Adrenal gland (tissue), 5 donors: ENCODE data around the gene LZTR1.

Experiments
- POLR2A ChIP-seq, 2 donors: fragments of 450-650 bp; IDR thresholded peaks; one replicate each; pipeline ENCODE4 v1.6.1; 2017; ENCODE audit warnings: antibody characterized with exemption in 2 of 2, mild to moderate bottlenecking in 2 of 2, moderate library complexity in 1 of 2
- TF ChIP-seq, protein P1 (sequence below), 6 experiments: fragments of 450-650 bp in 4 of 6; fragments of 200-600 bp in 2 of 6; sonication (generic) in 1 of 6; IDR thresholded peaks; 1 replicate in 5 of 6; 2 replicates in 1 of 6; pipeline versions ENCODE4 v1.5.1 to v1.8.0; 2016 to 2021; ENCODE audit warnings: antibody characterized with exemption in 6 of 6, mild to moderate bottlenecking in 2 of 6, moderate library complexity in 1 of 6
- donor health status: DM: no; HTN: no; CAD: no.

- no peak for TF ChIP-seq POLR2A (IDR thresholded peaks at IDR 0.05)
- TF ChIP-seq, protein P1, sequence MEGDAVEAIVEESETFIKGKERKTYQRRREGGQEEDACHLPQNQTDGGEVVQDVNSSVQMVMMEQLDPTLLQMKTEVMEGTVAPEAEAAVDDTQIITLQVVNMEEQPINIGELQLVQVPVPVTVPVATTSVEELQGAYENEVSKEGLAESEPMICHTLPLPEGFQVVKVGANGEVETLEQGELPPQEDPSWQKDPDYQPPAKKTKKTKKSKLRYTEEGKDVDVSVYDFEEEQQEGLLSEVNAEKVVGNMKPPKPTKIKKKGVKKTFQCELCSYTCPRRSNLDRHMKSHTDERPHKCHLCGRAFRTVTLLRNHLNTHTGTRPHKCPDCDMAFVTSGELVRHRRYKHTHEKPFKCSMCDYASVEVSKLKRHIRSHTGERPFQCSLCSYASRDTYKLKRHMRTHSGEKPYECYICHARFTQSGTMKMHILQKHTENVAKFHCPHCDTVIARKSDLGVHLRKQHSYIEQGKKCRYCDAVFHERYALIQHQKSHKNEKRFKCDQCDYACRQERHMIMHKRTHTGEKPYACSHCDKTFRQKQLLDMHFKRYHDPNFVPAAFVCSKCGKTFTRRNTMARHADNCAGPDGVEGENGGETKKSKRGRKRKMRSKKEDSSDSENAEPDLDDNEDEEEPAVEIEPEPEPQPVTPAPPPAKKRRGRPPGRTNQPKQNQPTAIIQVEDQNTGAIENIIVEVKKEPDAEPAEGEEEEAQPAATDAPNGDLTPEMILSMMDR (IDR thresholded peaks at IDR 0.05) = no peak
These were observed 3.6 kb downstream of the LZTR1 start for GRCh38 chr22:20985720-20986119.
